Natural killer cell (primary cell): ENCODE results near the gene NCLN. TPM values are rescaled to one million over a fixed set of nuclear protein-coding genes. Genes with fewer than 3 reads are reported as not detected.
"Not testable (repeated sequence)": the region's sequence is repeated elsewhere in the genome, so short reads cannot be mapped to it uniquely, and the experiment has no call there.

ENCODE experiments used
- ATAC-seq, 3 donors: fragments of 150-1000 bp in 2 of 3; fragments of 200-7000 bp in 1 of 3; cut with Tn5 transposase; 1 replicate in 1 of 3; 2 replicates in 2 of 3; pipeline ENCODE4 v1.10.0; 2021; ENCODE audit warnings: mild to moderate bottlenecking in 2 of 3, moderate library complexity in 2 of 3
- DNase-seq, 2 donors: peaks; one replicate each; pipeline versions ENCODE4 v3.0.0 to v3.0.0-alpha.2; 2013 to 2021; ENCODE audit warnings: mixed read lengths in 1 of 2
- H3K27ac ChIP-seq: one replicate; pipeline ENCODE4 v1.5.1; 2013; ENCODE audit warnings: mild to moderate bottlenecking, low read length
- H3K27me3 ChIP-seq: one replicate; pipeline ENCODE4 v1.6.1; 2013; ENCODE audit warnings: low read length; ENCODE audit not compliant: control insufficient read depth, insufficient read depth
- H3K36me3 ChIP-seq: one replicate; pipeline ENCODE4 v1.6.1; 2013; ENCODE audit warnings: low read length; ENCODE audit not compliant: control insufficient read depth, insufficient read depth
- H3K4me1 ChIP-seq: one replicate; pipeline ENCODE4 v1.6.1; 2013; ENCODE audit warnings: low read length; ENCODE audit not compliant: control insufficient read depth, insufficient read depth
- H3K4me3 ChIP-seq: one replicate; pipeline ENCODE4 v1.5.1; 2013; ENCODE audit warnings: low read length
- H3K9me3 ChIP-seq: one replicate; pipeline ENCODE4 v1.6.1; 2013; ENCODE audit warnings: low read length; ENCODE audit not compliant: control insufficient read depth, insufficient read depth
- H3K27ac Mint-ChIP-seq, 2 donors: one replicate each; pipeline ENCODE4 v1.8.0; 2022; ENCODE audit warnings: mild to moderate bottlenecking in 2 of 2, mixed read lengths in 2 of 2, moderate library complexity in 1 of 2
- H3K27me3 Mint-ChIP-seq, 2 donors: one replicate each; pipeline ENCODE4 v1.8.0; 2022; ENCODE audit warnings: low read depth in 2 of 2, mixed read lengths in 2 of 2
- H3K36me3 Mint-ChIP-seq: one replicate; pipeline ENCODE4 v1.8.0; 2022; ENCODE audit warnings: mixed read lengths
- H3K4me1 Mint-ChIP-seq, 2 donors: one replicate each; pipeline ENCODE4 v1.8.0; 2022; ENCODE audit warnings: mixed read lengths in 2 of 2
- H3K4me3 Mint-ChIP-seq: one replicate; pipeline ENCODE4 v1.8.0; 2022; ENCODE audit warnings: mild to moderate bottlenecking, moderate library complexity, mixed read lengths
- H3K9me3 Mint-ChIP-seq, 2 donors: one replicate each; pipeline ENCODE4 v1.8.0; 2022; ENCODE audit warnings: mixed read lengths in 2 of 2
- CTCF ChIP-seq: fragments of 200-600 bp; IDR thresholded peaks from one replicate; pipeline ENCODE4 v1.8.0; 2022; ENCODE audit warnings: antibody characterized with exemption
- WGBS: methylation state at CpG from one replicate; pipeline ENCODE4 v1.1.7; 2013; ENCODE audit warnings: missing lambda C conversion rate; ENCODE audit not compliant: insufficient coverage; 5-methylcytosine and 5-hydroxymethylcytosine counted together
- intact Hi-C: fragments of 100-400 bp; cut with micrococcal nuclease; formaldehyde crosslinking; loops from one replicate; pipeline ENCODE4 v1.14.2; 2022
- total RNA-seq, 4 donors: library from RNA; stranded (reverse); fragments of 120-200 nt in 1 of 4; gene quantifications; one replicate each; pipeline versions ENCODE4 v1.2.3 to v1.2.4, GENCODE V29; 2013 to 2022

NCLN gene
- total RNA-seq, 3 donors from 2014 or later (not counting 1 experiment from before 2014, with no cell fraction given): 39.6 to 61.4 (median 49.0) TPM

- peaks cover 17% of the 10 kb centered on the region for H3K36me3 ChIP-seq
- no peak overlapping the region for H3K4me3 Mint-ChIP-seq
- no peak for ATAC-seq
- intact Hi-C loops: no loop called here
- H3K4me1 Mint-ChIP-seq: no peaks in the 10 kb centered on the region
- H3K27me3 ChIP-seq: no peaks in the 10 kb centered on the region
- H3K27ac ChIP-seq: no peak overlapping the region
- no peak overlapping the region for H3K27ac Mint-ChIP-seq
- no peak overlapping the region for H3K4me3 ChIP-seq
- WGBS: 95% methylated on average over 39 of the region's 39 CpGs
- H3K36me3 Mint-ChIP-seq: no peaks in the 10 kb centered on the region
- no peak for DNase-seq
- H3K9me3 ChIP-seq: no peaks in the 10 kb centered on the region
- no peaks in the 10 kb centered on the region for H3K27me3 Mint-ChIP-seq
- no peak for TF ChIP-seq CTCF
- no peaks in the 10 kb centered on the region for H3K4me1 ChIP-seq
- H3K9me3 Mint-ChIP-seq: no peaks in the 10 kb centered on the region
Observed at GRCh38 chr19:3201072-3201700, 15.5 kb downstream of the NCLN start.

- H3K9me3 ChIP-seq: no peaks in the 10 kb centered on the region
- intact Hi-C loops: no loop called here
- no peaks in the 10 kb centered on the region for H3K27me3 ChIP-seq
- WGBS: 94% methylated on average over 14 of the region's 14 CpGs
- no peaks in the 10 kb centered on the region for H3K9me3 Mint-ChIP-seq
- no peak overlapping the region for H3K27ac Mint-ChIP-seq
- no peaks in the 10 kb centered on the region for H3K4me1 ChIP-seq
- H3K27me3 Mint-ChIP-seq: no peaks in the 10 kb centered on the region
- no peak overlapping the region for H3K4me3 ChIP-seq
- H3K4me3 Mint-ChIP-seq: no peak overlapping the region
- no peak overlapping the region for H3K27ac ChIP-seq
- no peak for TF ChIP-seq CTCF
- H3K4me1 Mint-ChIP-seq: no peaks in the 10 kb centered on the region
- DNase-seq (no peak), ATAC-seq (no peak)
- peaks cover 18% of the 10 kb centered on the region for H3K36me3 ChIP-seq
- no peaks in the 10 kb centered on the region for H3K36me3 Mint-ChIP-seq
Observed at GRCh38 chr19:3201911-3202310, 16.2 kb downstream of the NCLN start.

DNA sequence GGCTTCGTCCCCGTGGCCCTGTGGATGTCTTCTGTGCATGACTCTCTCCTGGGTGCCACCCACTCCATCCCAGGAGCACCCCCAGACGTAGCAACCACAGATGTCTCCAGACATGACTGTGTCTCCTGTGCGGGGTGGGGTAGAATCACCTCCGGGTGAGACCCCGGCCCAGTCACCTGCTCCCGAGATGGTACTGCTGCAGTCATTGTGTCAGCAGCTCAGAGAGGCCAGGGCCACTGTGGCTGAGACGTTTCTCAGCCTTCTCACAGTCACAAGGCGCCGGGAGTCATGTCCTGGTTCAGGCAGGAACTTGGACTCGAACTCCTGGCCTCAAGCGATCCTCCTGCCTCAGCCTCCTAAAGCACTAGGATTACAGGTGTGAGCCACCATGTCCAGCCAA, 16.6 kb downstream of the NCLN start:
- no peak overlapping the region for H3K27ac ChIP-seq
- H3K4me1 ChIP-seq: no peaks in the 10 kb centered on the region
- H3K27me3 ChIP-seq: no peaks in the 10 kb centered on the region
- Mint-ChIP-seq H3K4me3 (no peak overlapping the region), H3K27ac (no peak overlapping the region), H3K9me3 (no peaks in the 10 kb centered on the region), H3K4me1 (no peaks in the 10 kb centered on the region), H3K27me3 (no peaks in the 10 kb centered on the region), H3K36me3 (no peaks in the 10 kb centered on the region)
- ATAC-seq (no peak), DNase-seq (no peak)
- no peaks in the 10 kb centered on the region for H3K9me3 ChIP-seq
- no peak for TF ChIP-seq CTCF
- H3K36me3 ChIP-seq: peaks cover 21% of the 10 kb centered on the region
- 95% methylated on average over 12 of the region's 12 CpGs for WGBS
- intact Hi-C loops: no loop called here
- H3K4me3 ChIP-seq: no peak overlapping the region

- WGBS: 94% methylated on average over 7 of the region's 7 CpGs
- peaks cover 26% of the 10 kb centered on the region for H3K36me3 ChIP-seq
- ATAC-seq, H3K9me3 Mint-ChIP-seq, H3K4me1 ChIP-seq, H3K27me3 ChIP-seq, DNase-seq, H3K27me3 Mint-ChIP-seq, H3K36me3 Mint-ChIP-seq, H3K4me3 ChIP-seq, H3K4me3 Mint-ChIP-seq, H3K27ac Mint-ChIP-seq, H3K9me3 ChIP-seq, intact Hi-C loops, H3K4me1 Mint-ChIP-seq, H3K27ac ChIP-seq: not testable (repeated sequence)
Observed at GRCh38 chr19:3202895-3203294, 17.2 kb downstream of the NCLN start.
